ENCODE measurements around the gene NAALADL1. TPM values are rescaled to one million over a fixed set of nuclear protein-coding genes. Genes with fewer than 3 reads are reported as not detected.

Gene NAALADL1, protein sequence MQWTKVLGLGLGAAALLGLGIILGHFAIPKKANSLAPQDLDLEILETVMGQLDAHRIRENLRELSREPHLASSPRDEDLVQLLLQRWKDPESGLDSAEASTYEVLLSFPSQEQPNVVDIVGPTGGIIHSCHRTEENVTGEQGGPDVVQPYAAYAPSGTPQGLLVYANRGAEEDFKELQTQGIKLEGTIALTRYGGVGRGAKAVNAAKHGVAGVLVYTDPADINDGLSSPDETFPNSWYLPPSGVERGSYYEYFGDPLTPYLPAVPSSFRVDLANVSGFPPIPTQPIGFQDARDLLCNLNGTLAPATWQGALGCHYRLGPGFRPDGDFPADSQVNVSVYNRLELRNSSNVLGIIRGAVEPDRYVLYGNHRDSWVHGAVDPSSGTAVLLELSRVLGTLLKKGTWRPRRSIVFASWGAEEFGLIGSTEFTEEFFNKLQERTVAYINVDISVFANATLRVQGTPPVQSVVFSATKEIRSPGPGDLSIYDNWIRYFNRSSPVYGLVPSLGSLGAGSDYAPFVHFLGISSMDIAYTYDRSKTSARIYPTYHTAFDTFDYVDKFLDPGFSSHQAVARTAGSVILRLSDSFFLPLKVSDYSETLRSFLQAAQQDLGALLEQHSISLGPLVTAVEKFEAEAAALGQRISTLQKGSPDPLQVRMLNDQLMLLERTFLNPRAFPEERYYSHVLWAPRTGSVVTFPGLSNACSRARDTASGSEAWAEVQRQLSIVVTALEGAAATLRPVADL
- not detected in 2 replicates for total RNA-seq
- long read RNA-seq, result 0 reads

GRCh38 chr11:65058419-65059054 is at the start of gene NAALADL1:
Gene NAALADL1, minus strand, starts transcription at chr11:65058553. Its CDS starts 32 bp downstream, at chr11:65058521.
- Mint-ChIP-seq H3K27me3 (ENCODE audit: unreplicated experiment) (no peaks in the 10 kb centered on the region), H3K27ac (ENCODE audit: unreplicated experiment) (no peak within 1 kb of the TSS), H3K4me1 (ENCODE audit: unreplicated experiment) (no peaks in the 10 kb centered on the region), H3K9me3 (ENCODE audit: unreplicated experiment) (no peaks in the 10 kb centered on the region), H3K4me3 (ENCODE audit: unreplicated experiment) (no peak within 1 kb of the TSS), H3K36me3 (ENCODE audit: unreplicated experiment) (no peaks in the 10 kb centered on the region)
- TF ChIP-seq, protein P1, sequence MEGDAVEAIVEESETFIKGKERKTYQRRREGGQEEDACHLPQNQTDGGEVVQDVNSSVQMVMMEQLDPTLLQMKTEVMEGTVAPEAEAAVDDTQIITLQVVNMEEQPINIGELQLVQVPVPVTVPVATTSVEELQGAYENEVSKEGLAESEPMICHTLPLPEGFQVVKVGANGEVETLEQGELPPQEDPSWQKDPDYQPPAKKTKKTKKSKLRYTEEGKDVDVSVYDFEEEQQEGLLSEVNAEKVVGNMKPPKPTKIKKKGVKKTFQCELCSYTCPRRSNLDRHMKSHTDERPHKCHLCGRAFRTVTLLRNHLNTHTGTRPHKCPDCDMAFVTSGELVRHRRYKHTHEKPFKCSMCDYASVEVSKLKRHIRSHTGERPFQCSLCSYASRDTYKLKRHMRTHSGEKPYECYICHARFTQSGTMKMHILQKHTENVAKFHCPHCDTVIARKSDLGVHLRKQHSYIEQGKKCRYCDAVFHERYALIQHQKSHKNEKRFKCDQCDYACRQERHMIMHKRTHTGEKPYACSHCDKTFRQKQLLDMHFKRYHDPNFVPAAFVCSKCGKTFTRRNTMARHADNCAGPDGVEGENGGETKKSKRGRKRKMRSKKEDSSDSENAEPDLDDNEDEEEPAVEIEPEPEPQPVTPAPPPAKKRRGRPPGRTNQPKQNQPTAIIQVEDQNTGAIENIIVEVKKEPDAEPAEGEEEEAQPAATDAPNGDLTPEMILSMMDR (IDR thresholded peaks at IDR 0.05), result no peak
- no peak for DNase-seq (ENCODE audit: extremely low spot score, unreplicated experiment)

- H3K9me3 Mint-ChIP-seq (ENCODE audit: unreplicated experiment), result no peaks in the 10 kb centered on the region
These were observed 49.6 kb upstream of the NAALADL1 start for GRCh38 chr11:65107751-65108468.

DNA sequence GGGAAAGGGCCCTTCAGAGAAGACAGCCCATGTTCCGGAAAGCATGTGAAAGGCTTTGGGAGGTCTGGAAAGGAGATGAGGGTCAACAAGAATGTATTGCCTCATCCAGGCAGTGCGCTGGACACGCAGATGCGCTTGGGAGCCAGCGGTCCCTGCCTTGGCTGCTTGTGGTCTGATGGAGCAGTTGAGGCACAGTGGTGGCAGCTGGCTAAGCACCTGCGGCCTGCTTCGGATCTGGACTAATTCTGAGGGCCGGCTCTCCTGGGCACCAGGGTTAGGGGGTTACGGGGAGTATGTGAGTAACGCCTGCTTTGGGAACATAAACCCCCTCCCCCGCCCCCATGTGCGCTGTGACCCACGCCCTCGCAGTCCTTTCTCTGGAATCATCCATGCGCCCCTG is 48.7 kb upstream of the NAALADL1 start:
- H3K27me3 Mint-ChIP-seq (ENCODE audit: unreplicated experiment), result no peaks in the 10 kb centered on the region
- H3K9me3 Mint-ChIP-seq (ENCODE audit: unreplicated experiment), result no peaks in the 10 kb centered on the region
- no peak for DNase-seq (ENCODE audit: extremely low spot score, unreplicated experiment)
- no peak overlapping the region for H3K4me3 Mint-ChIP-seq (ENCODE audit: unreplicated experiment)
- H3K4me1 Mint-ChIP-seq (ENCODE audit: unreplicated experiment), result peaks cover 15% of the 10 kb centered on the region
- peaks cover 4% of the 10 kb centered on the region for H3K36me3 Mint-ChIP-seq (ENCODE audit: unreplicated experiment)
- no peak overlapping the region for H3K27ac Mint-ChIP-seq (ENCODE audit: unreplicated experiment)
- TF ChIP-seq, protein P1 (IDR thresholded peaks at IDR 0.05), result no peak

More at GRCh38 chr11:65107751-65108468, 49.6 kb upstream of the NAALADL1 start:
- TF ChIP-seq, protein P1 (IDR thresholded peaks at IDR 0.05), result no peak
- no peak for DNase-seq (ENCODE audit: extremely low spot score, unreplicated experiment)
- Mint-ChIP-seq H3K4me1 (ENCODE audit: unreplicated experiment) (peaks cover 11% of the 10 kb centered on the region), H3K27me3 (ENCODE audit: unreplicated experiment) (no peaks in the 10 kb centered on the region), H3K36me3 (ENCODE audit: unreplicated experiment) (peaks cover 4% of the 10 kb centered on the region), H3K27ac (ENCODE audit: unreplicated experiment) (no peak overlapping the region), H3K4me3 (ENCODE audit: unreplicated experiment) (no peak overlapping the region)

DNA sequence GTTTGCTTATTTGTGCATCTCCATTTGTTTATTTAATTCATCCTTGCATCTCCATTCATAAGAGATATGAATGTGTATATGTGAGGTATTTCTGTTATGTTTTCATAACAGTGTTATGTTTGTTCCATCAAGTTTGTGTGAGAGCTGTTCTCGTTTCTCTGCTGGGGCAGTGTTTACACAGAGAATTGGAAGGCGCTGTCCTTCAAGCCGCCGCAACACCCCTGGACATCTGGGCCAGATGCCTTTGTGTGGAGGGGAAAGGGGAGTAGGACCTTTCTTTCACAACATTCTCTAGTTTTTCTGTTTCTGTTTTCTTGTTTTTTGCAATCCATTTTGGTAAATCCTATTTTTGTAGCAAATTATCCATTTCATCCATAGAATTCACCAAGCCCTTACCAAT is 46.3 kb upstream of the NAALADL1 start:
- Mint-ChIP-seq H3K4me1 (ENCODE audit: unreplicated experiment) (peaks cover 11% of the 10 kb centered on the region), H3K9me3 (ENCODE audit: unreplicated experiment) (no peaks in the 10 kb centered on the region), H3K36me3 (ENCODE audit: unreplicated experiment) (peaks cover 4% of the 10 kb centered on the region), H3K4me3 (ENCODE audit: unreplicated experiment) (no peak overlapping the region), H3K27ac (ENCODE audit: unreplicated experiment) (no peak overlapping the region), H3K27me3 (ENCODE audit: unreplicated experiment) (no peaks in the 10 kb centered on the region)
- TF ChIP-seq, protein P1 (IDR thresholded peaks at IDR 0.05), result no peak
- DNase-seq (ENCODE audit: extremely low spot score, unreplicated experiment), result no peak

Measured in osteocyte (in vitro differentiated cells).